Astrocyte (in vitro differentiated cells and primary cell): ENCODE results near the gene FBLN1. TPM values are rescaled to one million over a fixed set of nuclear protein-coding genes. Genes with fewer than 3 reads are reported as not detected.
"Not testable (repeated sequence)": the region's sequence is repeated elsewhere in the genome, so short reads cannot be mapped to it uniquely, and the experiment has no call there.

ENCODE experiments used
- DNase-seq: peaks from one replicate; pipeline ENCODE4 v3.0.0-alpha.2; 2010; ENCODE audit warnings: low read depth
- FAIRE-seq: peaks from 2 replicates; lab custom pipeline; 2011; peaks lifted over from hg19 to GRCh38; lab: Jason Lieb, UNC
- H2AFZ ChIP-seq: 2 replicates; pipeline ENCODE4 v1.6.0; 2012; ENCODE audit warnings: low read depth, low read length, inconsistent platforms
- H3K27ac ChIP-seq: 2 replicates; pipeline ENCODE4 v1.5.1; 2011; ENCODE audit warnings: low read depth, low read length, inconsistent platforms
- H3K27me3 ChIP-seq: 2 replicates; pipeline ENCODE4 v1.6.0; 2011; ENCODE audit warnings: low read length, inconsistent platforms; ENCODE audit not compliant: insufficient read depth
- H3K36me3 ChIP-seq: 2 replicates; pipeline ENCODE4 v1.5.1; 2011; ENCODE audit warnings: low read length, inconsistent platforms; ENCODE audit not compliant: insufficient read depth
- H3K4me1 ChIP-seq: 2 replicates; pipeline ENCODE4 v1.5.1; 2011; ENCODE audit warnings: low read length, inconsistent platforms; ENCODE audit not compliant: insufficient read depth
- H3K4me2 ChIP-seq: 2 replicates; pipeline ENCODE4 v1.6.0; 2012; ENCODE audit warnings: low read length, inconsistent platforms
- H3K4me3 ChIP-seq: 2 replicates; pipeline ENCODE4 v1.5.1; 2011; ENCODE audit warnings: low read depth, mild to moderate bottlenecking, low read length, inconsistent platforms; ENCODE audit not compliant: insufficient read depth
- H3K79me2 ChIP-seq: 2 replicates; pipeline ENCODE4 v1.6.0; 2012; ENCODE audit warnings: mild to moderate bottlenecking, low read length, inconsistent platforms; ENCODE audit not compliant: insufficient read depth
- H3K9ac ChIP-seq: 2 replicates; pipeline ENCODE4 v1.6.0; 2012; ENCODE audit warnings: mild to moderate bottlenecking, low read length, inconsistent platforms
- H3K9me3 ChIP-seq: 2 replicates; pipeline ENCODE4 v1.5.1; 2012; ENCODE audit warnings: low read depth, mild to moderate bottlenecking, low read length, inconsistent platforms; ENCODE audit not compliant: insufficient read depth
- H4K20me1 ChIP-seq: 2 replicates; pipeline ENCODE4 v1.6.0; 2012; ENCODE audit warnings: low read length, inconsistent platforms; ENCODE audit not compliant: insufficient read depth
- H3K27ac Mint-ChIP-seq: one replicate; pipeline ENCODE4 v1.8.0; 2021; ENCODE audit warnings: mild to moderate bottlenecking, mixed read lengths; ENCODE audit not compliant: unreplicated experiment
- H3K27me3 Mint-ChIP-seq: one replicate; pipeline ENCODE4 v1.8.0; 2021; ENCODE audit warnings: low read depth, mixed read lengths; ENCODE audit not compliant: unreplicated experiment
- H3K36me3 Mint-ChIP-seq: one replicate; pipeline ENCODE4 v1.8.0; 2021; ENCODE audit warnings: low read depth, mixed read lengths; ENCODE audit not compliant: unreplicated experiment
- H3K4me1 Mint-ChIP-seq: one replicate; pipeline ENCODE4 v1.8.0; 2021; ENCODE audit warnings: low read depth, mixed read lengths; ENCODE audit not compliant: unreplicated experiment
- H3K4me3 Mint-ChIP-seq: one replicate; pipeline ENCODE4 v1.8.0; 2021; ENCODE audit warnings: mild to moderate bottlenecking, moderate library complexity, mixed read lengths; ENCODE audit not compliant: unreplicated experiment
- H3K9me3 Mint-ChIP-seq: one replicate; pipeline ENCODE4 v1.8.0; 2021; ENCODE audit warnings: mild to moderate bottlenecking, mixed read lengths; ENCODE audit not compliant: unreplicated experiment
- CTCF ChIP-seq: IDR thresholded peaks from 2 replicates; pipeline ENCODE4 v1.5.1; 2011; ENCODE audit warnings: low read depth, mild to moderate bottlenecking, inconsistent platforms, low read length, moderate library complexity; ENCODE audit not compliant: insufficient read depth
- EZH2 ChIP-seq: IDR thresholded peaks from 2 replicates; pipeline ENCODE4 v1.6.1; 2012; ENCODE audit warnings: mild to moderate bottlenecking, low read length, inconsistent platforms; ENCODE audit not compliant: insufficient read depth
- total RNA-seq: library from RNA; stranded (reverse); gene quantifications from 2 replicates; pipeline ENCODE4 v1.2.1, GENCODE V29; 2021

Gene FBLN1
- total RNA-seq, 1 donor from 2014 or later: 69.2 TPM

- no peak for TF ChIP-seq EZH2
Measured at GRCh38 chr22:45620706-45621105, 118.0 kb downstream of the FBLN1 start.

GRCh38 chr22:45621836-45622600, 119.3 kb downstream of the FBLN1 start:
- no peaks in the 10 kb centered on the region for H3K36me3 Mint-ChIP-seq
- peaks cover 10% of the 10 kb centered on the region for H3K27me3 Mint-ChIP-seq

More at GRCh38 chr22:45620706-45621105, 118.0 kb downstream of the FBLN1 start:
- H2AFZ ChIP-seq: no peak overlapping the region
- Mint-ChIP-seq H3K4me1 (no peaks in the 10 kb centered on the region), H3K9me3 (peaks cover 6% of the 10 kb centered on the region), H3K36me3 (no peaks in the 10 kb centered on the region), H3K4me3 (no peak overlapping the region), H3K27me3 (peaks cover 10% of the 10 kb centered on the region), H3K27ac (no peak overlapping the region)
- no peaks in the 10 kb centered on the region for H3K36me3 ChIP-seq
- no peaks in the 10 kb centered on the region for H3K4me1 ChIP-seq
- no peaks in the 10 kb centered on the region for H3K79me2 ChIP-seq
- no peaks in the 10 kb centered on the region for H3K27me3 ChIP-seq
- H3K9me3 ChIP-seq: no peaks in the 10 kb centered on the region
- FAIRE-seq: no peak
- no peak for DNase-seq
- H3K9ac ChIP-seq: no peak overlapping the region
- no peak overlapping the region for H3K4me3 ChIP-seq
- no peak overlapping the region for H3K4me2 ChIP-seq
- H4K20me1 ChIP-seq: no peaks in the 10 kb centered on the region
- H3K27ac ChIP-seq: no peak overlapping the region

GRCh38 chr22:45623464-45624145, 120.9 kb downstream of the FBLN1 start:
- not testable (repeated sequence) for H4K20me1 ChIP-seq, H3K36me3 ChIP-seq, H3K4me1 ChIP-seq, H3K4me3 ChIP-seq, H3K9ac ChIP-seq, H3K9me3 ChIP-seq, H3K4me1 Mint-ChIP-seq, H3K79me2 ChIP-seq, H3K4me2 ChIP-seq, H3K36me3 Mint-ChIP-seq, H3K9me3 Mint-ChIP-seq, FAIRE-seq, H3K27ac ChIP-seq, H3K27ac Mint-ChIP-seq, H3K4me3 Mint-ChIP-seq, H2AFZ ChIP-seq, DNase-seq, H3K27me3 ChIP-seq
- peaks cover 14% of the 10 kb centered on the region for H3K27me3 Mint-ChIP-seq

More at GRCh38 chr22:45621836-45622600, 119.3 kb downstream of the FBLN1 start:
- Histone ChIP-seq H3K27me3 (no peaks in the 10 kb centered on the region), H3K79me2 (no peaks in the 10 kb centered on the region), H3K4me1 (no peaks in the 10 kb centered on the region), H2AFZ (no peak overlapping the region), H3K9me3 (no peaks in the 10 kb centered on the region), H4K20me1 (no peaks in the 10 kb centered on the region), H3K4me3 (no peak overlapping the region), H3K36me3 (no peaks in the 10 kb centered on the region), H3K4me2 (no peak overlapping the region), H3K9ac (no peak overlapping the region), H3K27ac (no peak overlapping the region)
- Mint-ChIP-seq H3K4me3 (no peak overlapping the region), H3K4me1 (no peaks in the 10 kb centered on the region), H3K27ac (no peak overlapping the region), H3K9me3 (peaks cover 1% of the 10 kb centered on the region)
- no peak for DNase-seq
- no peak for FAIRE-seq
- no peak for TF ChIP-seq EZH2
- TF ChIP-seq CTCF: no peak
